ENCODE results near the gene KRTAP10-7. TPM values are rescaled to one million over a fixed set of nuclear protein-coding genes. Genes with fewer than 3 reads are reported as not detected.
"Not testable (repeated sequence)": the region's sequence is repeated elsewhere in the genome, so short reads cannot be mapped to it uniquely, and the experiment has no call there.

Gene KRTAP10-7
- total RNA-seq, 1 donor from 2014 or later = not detected

DNA sequence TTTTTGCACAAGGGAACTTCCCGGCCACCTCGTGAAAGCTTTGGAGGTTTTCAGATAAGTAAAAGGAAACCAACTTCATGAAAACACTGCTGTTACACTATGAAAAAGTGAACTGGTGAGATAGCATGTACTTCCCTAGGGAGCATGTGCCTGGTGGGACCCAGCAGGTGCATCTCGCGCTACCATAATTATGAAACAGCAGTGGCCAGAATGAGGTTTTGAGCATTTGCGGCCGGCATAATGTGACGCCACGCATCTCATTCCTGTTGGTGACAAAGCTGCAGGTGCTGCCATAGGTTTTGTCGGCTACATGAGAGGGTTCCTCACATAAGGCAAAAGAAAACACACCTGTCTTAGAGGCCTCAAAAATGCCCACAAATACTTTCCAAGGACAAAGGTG is 43.5 kb upstream of the KRTAP10-7 start:
- Histone ChIP-seq H3K4me1 (ENCODE audit: insufficient read depth, low read length) (no peaks in the 10 kb centered on the region), H3K36me3 (ENCODE audit: insufficient read depth, low read length) (no peaks in the 10 kb centered on the region), H2AFZ (ENCODE audit: low read depth, low read length) (no peak overlapping the region), H3K27me3 (ENCODE audit: insufficient read depth, low read length) (peaks cover 5% of the 10 kb centered on the region), H3K9ac (ENCODE audit: low read length) (no peak overlapping the region), H3K9me3 (ENCODE audit: insufficient read depth, low read depth, low read length) (no peaks in the 10 kb centered on the region), H3K27ac (ENCODE audit: low read depth, low read length) (no peak overlapping the region), H3K79me2 (ENCODE audit: insufficient read depth, low read length) (no peaks in the 10 kb centered on the region), H3K4me3 (ENCODE audit: insufficient read depth, low read depth, low read length) (no peak overlapping the region), H4K20me1 (ENCODE audit: insufficient read depth, low read length) (no peaks in the 10 kb centered on the region), H3K4me2 (ENCODE audit: low read length) (no peak overlapping the region)
- no peak for DNase-seq (ENCODE audit: low read depth)
- Mint-ChIP-seq H3K27me3 (ENCODE audit: low read depth, unreplicated experiment) (peaks cover 25% of the 10 kb centered on the region), H3K9me3 (ENCODE audit: unreplicated experiment) (peaks cover 6% of the 10 kb centered on the region), H3K36me3 (ENCODE audit: low read depth, unreplicated experiment) (no peaks in the 10 kb centered on the region), H3K27ac (ENCODE audit: unreplicated experiment) (no peak overlapping the region), H3K4me3 (ENCODE audit: unreplicated experiment) (no peak overlapping the region), H3K4me1 (ENCODE audit: low read depth, unreplicated experiment) (no peaks in the 10 kb centered on the region)
- no peak for FAIRE-seq
- no peak for TF ChIP-seq EZH2 (IDR thresholded peaks at IDR 0.05; ENCODE audit: insufficient read depth, low read length)
- TF ChIP-seq, protein P1, sequence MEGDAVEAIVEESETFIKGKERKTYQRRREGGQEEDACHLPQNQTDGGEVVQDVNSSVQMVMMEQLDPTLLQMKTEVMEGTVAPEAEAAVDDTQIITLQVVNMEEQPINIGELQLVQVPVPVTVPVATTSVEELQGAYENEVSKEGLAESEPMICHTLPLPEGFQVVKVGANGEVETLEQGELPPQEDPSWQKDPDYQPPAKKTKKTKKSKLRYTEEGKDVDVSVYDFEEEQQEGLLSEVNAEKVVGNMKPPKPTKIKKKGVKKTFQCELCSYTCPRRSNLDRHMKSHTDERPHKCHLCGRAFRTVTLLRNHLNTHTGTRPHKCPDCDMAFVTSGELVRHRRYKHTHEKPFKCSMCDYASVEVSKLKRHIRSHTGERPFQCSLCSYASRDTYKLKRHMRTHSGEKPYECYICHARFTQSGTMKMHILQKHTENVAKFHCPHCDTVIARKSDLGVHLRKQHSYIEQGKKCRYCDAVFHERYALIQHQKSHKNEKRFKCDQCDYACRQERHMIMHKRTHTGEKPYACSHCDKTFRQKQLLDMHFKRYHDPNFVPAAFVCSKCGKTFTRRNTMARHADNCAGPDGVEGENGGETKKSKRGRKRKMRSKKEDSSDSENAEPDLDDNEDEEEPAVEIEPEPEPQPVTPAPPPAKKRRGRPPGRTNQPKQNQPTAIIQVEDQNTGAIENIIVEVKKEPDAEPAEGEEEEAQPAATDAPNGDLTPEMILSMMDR (IDR thresholded peaks at IDR 0.05; ENCODE audit: insufficient read depth, low read depth, low read length) = no peak

DNA sequence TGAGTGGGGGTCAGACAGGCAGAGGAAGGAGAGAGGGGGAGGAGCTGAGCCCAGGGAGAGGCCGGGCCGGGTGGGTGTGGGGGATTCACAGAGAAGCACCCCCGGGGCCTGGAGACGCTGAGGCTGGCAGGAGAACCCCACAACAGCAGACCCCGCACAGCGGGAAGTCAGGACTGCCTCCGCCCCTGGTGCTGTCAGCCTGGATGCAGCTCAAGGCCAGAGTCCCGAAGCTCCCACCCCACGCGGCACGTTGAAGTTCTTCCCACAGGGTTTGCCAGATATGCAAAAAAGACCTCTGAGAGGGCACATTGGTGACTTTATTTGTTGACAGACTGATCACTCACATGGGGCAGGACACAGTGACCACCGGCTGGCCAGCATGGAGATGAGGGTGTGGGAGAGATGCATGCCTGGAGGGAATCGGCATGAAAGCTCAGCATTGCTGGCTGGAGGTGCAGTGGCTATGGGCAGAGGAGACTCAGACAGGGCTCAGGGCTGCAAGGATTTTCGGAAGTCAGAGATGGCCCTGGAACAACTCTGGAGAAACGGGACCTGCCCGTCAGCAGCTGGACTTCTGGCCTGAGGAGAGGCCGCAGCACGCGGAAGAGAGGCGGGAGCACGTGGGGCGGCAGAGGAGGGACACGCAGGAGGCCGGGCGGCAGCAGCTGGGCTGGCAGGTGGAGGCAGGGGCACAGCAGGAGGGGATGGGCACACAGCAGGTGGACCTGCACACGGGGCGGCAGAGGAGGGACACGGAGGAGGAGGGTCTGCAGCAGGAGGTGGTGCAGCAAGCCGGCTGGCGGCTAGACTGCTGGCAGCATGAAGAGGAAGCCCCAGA is 42.7 kb upstream of the KRTAP10-7 start:
- Histone ChIP-seq H3K9ac (ENCODE audit: low read length) (no peak overlapping the region), H3K36me3 (ENCODE audit: insufficient read depth, low read length) (no peaks in the 10 kb centered on the region), H3K4me1 (ENCODE audit: insufficient read depth, low read length) (no peaks in the 10 kb centered on the region), H3K79me2 (ENCODE audit: insufficient read depth, low read length) (no peaks in the 10 kb centered on the region), H3K27me3 (ENCODE audit: insufficient read depth, low read length) (peaks cover 5% of the 10 kb centered on the region), H3K27ac (ENCODE audit: low read depth, low read length) (no peak overlapping the region), H3K4me3 (ENCODE audit: insufficient read depth, low read depth, low read length) (no peak overlapping the region), H3K9me3 (ENCODE audit: insufficient read depth, low read depth, low read length) (no peaks in the 10 kb centered on the region), H4K20me1 (ENCODE audit: insufficient read depth, low read length) (no peaks in the 10 kb centered on the region), H2AFZ (ENCODE audit: low read depth, low read length) (no peak overlapping the region), H3K4me2 (ENCODE audit: low read length) (no peak overlapping the region)
- H3K27me3 Mint-ChIP-seq (ENCODE audit: low read depth, unreplicated experiment) = peaks cover 25% of the 10 kb centered on the region
- H3K36me3 Mint-ChIP-seq (ENCODE audit: low read depth, unreplicated experiment) = no peaks in the 10 kb centered on the region
- no peaks in the 10 kb centered on the region for H3K4me1 Mint-ChIP-seq (ENCODE audit: low read depth, unreplicated experiment)
- TF ChIP-seq, protein P1 (IDR thresholded peaks at IDR 0.05; ENCODE audit: insufficient read depth, low read depth, low read length) = no peak
- TF ChIP-seq EZH2 (IDR thresholded peaks at IDR 0.05; ENCODE audit: insufficient read depth, low read length) = no peak
- no peak for FAIRE-seq
- DNase-seq (ENCODE audit: low read depth) = no peak
- H3K9me3 Mint-ChIP-seq (ENCODE audit: unreplicated experiment) = peaks cover 8% of the 10 kb centered on the region
- no peak overlapping the region for H3K27ac Mint-ChIP-seq (ENCODE audit: unreplicated experiment)
- no peak overlapping the region for H3K4me3 Mint-ChIP-seq (ENCODE audit: unreplicated experiment)

DNA sequence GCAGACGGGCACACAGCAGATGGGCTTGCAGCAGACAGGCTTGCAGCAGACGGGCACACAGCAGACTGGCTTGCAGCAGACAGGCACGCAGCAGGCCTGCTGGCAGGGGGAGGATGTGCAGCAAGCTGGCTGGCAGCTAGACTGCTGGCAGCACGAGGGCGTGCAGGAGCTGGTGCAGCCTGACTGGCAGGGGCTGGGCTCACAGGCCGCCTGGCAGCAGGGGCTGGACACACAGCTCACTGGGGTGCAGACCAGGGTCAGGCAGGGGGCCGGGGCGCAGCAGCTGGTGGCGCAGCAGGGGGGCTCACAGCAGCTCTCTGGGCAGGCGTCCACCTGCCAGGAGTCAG is 42.1 kb upstream of the KRTAP10-7 start:
- not testable (repeated sequence) for H3K9me3 Mint-ChIP-seq (ENCODE audit: unreplicated experiment); H3K27ac ChIP-seq (ENCODE audit: low read depth, low read length); H4K20me1 ChIP-seq (ENCODE audit: insufficient read depth, low read length); H3K9ac ChIP-seq (ENCODE audit: low read length); H3K36me3 Mint-ChIP-seq (ENCODE audit: low read depth, unreplicated experiment); DNase-seq (ENCODE audit: low read depth); FAIRE-seq; H3K36me3 ChIP-seq (ENCODE audit: insufficient read depth, low read length); H3K4me1 Mint-ChIP-seq (ENCODE audit: low read depth, unreplicated experiment); H3K27me3 ChIP-seq (ENCODE audit: insufficient read depth, low read length); H3K4me2 ChIP-seq (ENCODE audit: low read length); H3K9me3 ChIP-seq (ENCODE audit: insufficient read depth, low read depth, low read length); H3K4me3 ChIP-seq (ENCODE audit: insufficient read depth, low read depth, low read length); H2AFZ ChIP-seq (ENCODE audit: low read depth, low read length); H3K4me3 Mint-ChIP-seq (ENCODE audit: unreplicated experiment); H3K79me2 ChIP-seq (ENCODE audit: insufficient read depth, low read length); H3K4me1 ChIP-seq (ENCODE audit: insufficient read depth, low read length); H3K27ac Mint-ChIP-seq (ENCODE audit: unreplicated experiment)
- peaks cover 25% of the 10 kb centered on the region for H3K27me3 Mint-ChIP-seq (ENCODE audit: low read depth, unreplicated experiment)

Data from astrocyte (in vitro differentiated cells and primary cell).